B cell (primary cell): ENCODE data around the gene PTMA. TPM values are rescaled to one million over a fixed set of nuclear protein-coding genes. Genes with fewer than 3 reads are reported as not detected.

Source experiments
- ATAC-seq: fragments of 200-7000 bp; cut with Tn5 transposase; one replicate; pipeline ENCODE4 v1.10.0; 2021; ENCODE audit warnings: low read depth, mild to moderate bottlenecking, moderate number of reproducible peaks, moderate library complexity
- CTCF ChIA-PET: fragments of 350-600 bp; sonication (Branson Sonifier 250); formaldehyde crosslinking; loops from one replicate; lab custom pipeline; 2021; ENCODE audit warnings: antibody characterized with exemption, inconsistent platforms; lab: Charles Lee
- POLR2A ChIA-PET: fragments of 350-600 bp; sonication (Branson Sonifier 250); formaldehyde crosslinking; loops from one replicate; lab custom pipeline; 2021; ENCODE audit warnings: antibody characterized with exemption; lab: Charles Lee
- DNase-seq: peaks from one replicate; pipeline ENCODE4 v3.0.0; 2013
- H2AFZ ChIP-seq: 2 replicates; pipeline ENCODE4 v1.6.1; 2012; ENCODE audit warnings: mild to moderate bottlenecking, low read depth, low read length; ENCODE audit not compliant: insufficient read depth, poor library complexity, severe bottlenecking
- H3K27ac ChIP-seq, 2 donors: 1 replicate in 1 of 2; 2 replicates in 1 of 2; pipeline ENCODE4 v1.5.1; 2012 to 2013; ENCODE audit warnings: low read length in 2 of 2, mild to moderate bottlenecking in 2 of 2, moderate library complexity in 1 of 2
- H3K27me3 ChIP-seq, 4 experiments: fragments of 200-600 bp in 1 of 4; sonication (generic) in 1 of 4; replicated peaks in 1 of 4; 1 replicate in 2 of 4; 2 replicates in 2 of 4; pipeline versions ENCODE4 v1.6.1 to v1.7.0; 2013 to 2016; ENCODE audit warnings: low read length in 3 of 4, mild to moderate bottlenecking in 2 of 4, mixed read lengths in 1 of 4, moderate library complexity in 1 of 4; ENCODE audit not compliant: insufficient read depth in 4 of 4, control insufficient read depth in 3 of 4; ENCODE audit errors: control extremely low read depth in 1 of 4
- H3K36me3 ChIP-seq, 2 experiments: replicated peaks in 1 of 2; 1 replicate in 1 of 2; 2 replicates in 1 of 2; pipeline versions ENCODE4 v1.6.1 to v1.7.1; 2013; ENCODE audit warnings: low read length in 1 of 2; ENCODE audit not compliant: insufficient read depth in 2 of 2, control insufficient read depth in 1 of 2; ENCODE audit errors: control extremely low read depth in 1 of 2, extremely low read depth in 1 of 2
- H3K4me1 ChIP-seq, 2 donors: fragments of 200-600 bp in 1 of 2; sonication (generic) in 1 of 2; 1 replicate in 1 of 2; 2 replicates in 1 of 2; pipeline versions ENCODE4 v1.5.1 to v1.6.1; 2013 to 2017; ENCODE audit warnings: low read length in 2 of 2; ENCODE audit not compliant: control insufficient read depth in 2 of 2, insufficient read depth in 2 of 2
- H3K4me2 ChIP-seq: replicated peaks from 2 replicates; pipeline ENCODE3; 2012; ENCODE audit warnings: mild to moderate bottlenecking, low read depth, low read length; ENCODE audit not compliant: poor library complexity, severe bottlenecking
- H3K4me3 ChIP-seq, 5 experiments: fragments of 200-600 bp in 1 of 5; sonication (generic) in 1 of 5; 1 replicate in 3 of 5; 2 replicates in 2 of 5; pipeline versions ENCODE4 v1.5.1 to v1.7.0; 2011 to 2016; ENCODE audit warnings: low read length in 4 of 5, mild to moderate bottlenecking in 4 of 5, low read depth in 2 of 5, control low read depth in 1 of 5, moderate library complexity in 1 of 5; ENCODE audit not compliant: insufficient read depth in 1 of 5; ENCODE audit errors: control extremely low read depth in 1 of 5, extremely low read depth in 1 of 5
- H3K79me2 ChIP-seq: fragments of 200-600 bp; sonication (generic); one replicate; pipeline ENCODE4 v1.6.0; 2016; ENCODE audit warnings: low read length; ENCODE audit not compliant: control insufficient read depth, insufficient read depth
- H3K9ac ChIP-seq: fragments of 200-600 bp; sonication (generic); 2 replicates; pipeline ENCODE4 v1.6.1; 2017; ENCODE audit warnings: mild to moderate bottlenecking, low read length, moderate library complexity
- H3K9me3 ChIP-seq, 3 donors: one replicate each; pipeline versions ENCODE4 v1.6.1 to v1.7.1; 2013; ENCODE audit warnings: low read length in 2 of 3; ENCODE audit not compliant: control insufficient read depth in 2 of 3, insufficient read depth in 1 of 3; ENCODE audit errors: control extremely low read depth in 1 of 3
- H4K20me1 ChIP-seq: 2 replicates; pipeline ENCODE4 v1.6.0; 2012; ENCODE audit warnings: mild to moderate bottlenecking, low read length; ENCODE audit not compliant: insufficient read depth, control insufficient read depth, poor library complexity, severe bottlenecking
- H3K27ac Mint-ChIP-seq: one replicate; pipeline ENCODE4 v1.8.0; 2021; ENCODE audit warnings: mixed read lengths
- H3K27me3 Mint-ChIP-seq: one replicate; pipeline ENCODE4 v1.8.0; 2021; ENCODE audit warnings: mixed read lengths
- H3K4me1 Mint-ChIP-seq: one replicate; pipeline ENCODE4 v1.8.0; 2021; ENCODE audit warnings: mixed read lengths
- H3K4me3 Mint-ChIP-seq: one replicate; pipeline ENCODE4 v1.8.0; 2021; ENCODE audit warnings: mixed read lengths
- H3K9me3 Mint-ChIP-seq: one replicate; pipeline ENCODE4 v1.8.0; 2022; ENCODE audit warnings: mixed read lengths; ENCODE audit not compliant: insufficient read depth
- EZH2 ChIP-seq: IDR thresholded peaks from 2 replicates; pipeline ENCODE4 v1.6.1; 2012; ENCODE audit warnings: borderline replicate concordance, low read depth, mild to moderate bottlenecking, moderate library complexity, low read length; ENCODE audit not compliant: insufficient read depth, poor library complexity, severe bottlenecking
- WGBS: methylation state at CpG from one replicate; pipeline ENCODE4 v1.1.5; 2013; ENCODE audit warnings: missing lambda C conversion rate; ENCODE audit not compliant: insufficient coverage; 5-methylcytosine and 5-hydroxymethylcytosine counted together
- intact Hi-C: fragments of 100-400 bp; cut with micrococcal nuclease; formaldehyde crosslinking; loops from one replicate; pipeline ENCODE4 v1.10.0; 2022
- polyA plus RNA-seq: library from polyadenylated mRNA; depleted of rRNA; stranded (reverse); fragments of >200 nt; gene quantifications from 2 replicates; pipeline ENCODE4 v1.2.3, GENCODE V29; 2012
- small RNA-seq: library from RNA; depleted of rRNA; stranded (forward); fragments of <200 nt; gene quantifications from one replicate; pipeline ENCODE3, GENCODE V24; 2012; ENCODE audit warnings: low replicate concordance, low read depth; ENCODE audit not compliant: insufficient read length
- total RNA-seq, 2 donors: library from RNA; stranded (reverse); fragments of 120-200 nt in 1 of 2; gene quantifications; 1 replicate in 1 of 2; 2 replicates in 1 of 2; pipeline versions ENCODE4 v1.2.3 to v1.2.4, GENCODE V29; 2013 to 2022
- TF ChIP-seq, protein P1 (sequence below): fragments of 200-600 bp; IDR thresholded peaks from one replicate; pipeline ENCODE4 v1.8.0; 2022; ENCODE audit warnings: antibody characterized with exemption, mild to moderate bottlenecking

The PTMA gene
- total and polyA plus RNA-seq, 2 donors (not counting 1 experiment from before 2014, with no cell fraction given), result 713 to 2,282 TPM

DNA sequence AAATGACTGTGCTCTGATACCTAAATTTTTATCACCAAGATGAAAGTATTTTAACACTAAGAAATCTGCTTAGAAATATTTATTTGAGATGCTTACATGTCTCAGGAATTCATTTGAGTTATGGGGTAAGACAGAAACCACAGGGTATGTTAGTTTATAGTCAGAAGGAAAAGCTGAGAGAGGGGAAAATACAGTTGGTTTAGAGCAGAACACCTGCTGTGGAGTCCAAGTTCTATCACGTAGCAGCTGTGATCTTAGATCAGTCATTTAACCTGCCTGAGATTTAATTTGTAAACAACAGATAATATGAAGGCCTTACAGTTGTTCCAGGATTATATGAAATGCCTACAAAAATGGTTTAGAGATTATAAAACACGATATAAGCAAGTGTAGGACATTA lies 43.7 kb downstream of the PTMA start:
- Histone ChIP-seq H3K79me2 (no peaks in the 10 kb centered on the region), H3K4me3 (no peak overlapping the region), H3K27me3 (no peaks in the 10 kb centered on the region), H3K9ac (no peak overlapping the region), H4K20me1 (no peaks in the 10 kb centered on the region), H3K4me2 (no peak overlapping the region), H3K27ac (no peak overlapping the region), H3K9me3 (no peaks in the 10 kb centered on the region), H3K4me1 (no peaks in the 10 kb centered on the region), H2AFZ (no peak overlapping the region), H3K36me3 (no peaks in the 10 kb centered on the region)
- TF ChIP-seq, protein P1, sequence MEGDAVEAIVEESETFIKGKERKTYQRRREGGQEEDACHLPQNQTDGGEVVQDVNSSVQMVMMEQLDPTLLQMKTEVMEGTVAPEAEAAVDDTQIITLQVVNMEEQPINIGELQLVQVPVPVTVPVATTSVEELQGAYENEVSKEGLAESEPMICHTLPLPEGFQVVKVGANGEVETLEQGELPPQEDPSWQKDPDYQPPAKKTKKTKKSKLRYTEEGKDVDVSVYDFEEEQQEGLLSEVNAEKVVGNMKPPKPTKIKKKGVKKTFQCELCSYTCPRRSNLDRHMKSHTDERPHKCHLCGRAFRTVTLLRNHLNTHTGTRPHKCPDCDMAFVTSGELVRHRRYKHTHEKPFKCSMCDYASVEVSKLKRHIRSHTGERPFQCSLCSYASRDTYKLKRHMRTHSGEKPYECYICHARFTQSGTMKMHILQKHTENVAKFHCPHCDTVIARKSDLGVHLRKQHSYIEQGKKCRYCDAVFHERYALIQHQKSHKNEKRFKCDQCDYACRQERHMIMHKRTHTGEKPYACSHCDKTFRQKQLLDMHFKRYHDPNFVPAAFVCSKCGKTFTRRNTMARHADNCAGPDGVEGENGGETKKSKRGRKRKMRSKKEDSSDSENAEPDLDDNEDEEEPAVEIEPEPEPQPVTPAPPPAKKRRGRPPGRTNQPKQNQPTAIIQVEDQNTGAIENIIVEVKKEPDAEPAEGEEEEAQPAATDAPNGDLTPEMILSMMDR, result no peak
- no peak for TF ChIP-seq EZH2
- Mint-ChIP-seq H3K27me3 (no peaks in the 10 kb centered on the region), H3K9me3 (no peaks in the 10 kb centered on the region), H3K4me3 (no peak overlapping the region), H3K4me1 (no peaks in the 10 kb centered on the region), H3K27ac (no peak overlapping the region)
- WGBS, result no CpG with 5 or more reads among the region's 2 CpGs
- POLR2A ChIA-PET, result no interaction called here
- CTCF ChIA-PET, result no interaction called here
- ATAC-seq, result no peak
- no peak for DNase-seq
- intact Hi-C loops, result no loop called here

DNA sequence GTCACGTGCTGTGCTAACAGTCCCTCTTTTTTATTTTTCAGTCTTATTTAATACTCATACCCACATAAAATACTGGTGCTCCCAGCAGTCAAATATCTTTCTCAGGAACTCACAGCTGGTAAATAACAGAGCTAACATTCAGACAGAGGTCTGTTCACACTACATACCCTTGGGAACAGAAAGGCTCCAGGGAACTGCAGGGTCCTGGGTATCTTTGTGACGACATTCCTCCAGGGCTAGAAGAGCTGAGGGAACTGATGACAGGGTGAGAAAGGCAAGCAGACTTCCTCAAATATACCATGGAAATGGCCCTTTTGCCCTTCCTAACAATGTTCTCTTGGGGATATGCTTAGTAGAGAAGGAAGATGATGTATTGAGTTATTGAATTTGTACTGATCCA lies 53.4 kb downstream of the PTMA start:
- no peaks in the 10 kb centered on the region for H3K27me3 Mint-ChIP-seq
- no peaks in the 10 kb centered on the region for H3K4me1 ChIP-seq
- no peak for DNase-seq

More for the DNA sequence above, 53.4 kb downstream of the PTMA start:
- Histone ChIP-seq H3K27me3 (no peaks in the 10 kb centered on the region), H3K9ac (no peak overlapping the region), H3K4me3 (no peak overlapping the region), H3K4me2 (no peak overlapping the region), H3K36me3 (no peaks in the 10 kb centered on the region), H3K79me2 (peaks cover 25% of the 10 kb centered on the region), H2AFZ (no peak overlapping the region), H4K20me1 (no peaks in the 10 kb centered on the region), H3K27ac (no peak overlapping the region), H3K9me3 (no peaks in the 10 kb centered on the region)
- Mint-ChIP-seq H3K4me3 (no peak overlapping the region), H3K9me3 (no peaks in the 10 kb centered on the region), H3K4me1 (peaks cover 4% of the 10 kb centered on the region), H3K27ac (no peak overlapping the region)
- ChIA-PET CTCF (no interaction called here), POLR2A (interaction anchor here (0.7 kb wide), 1 partner anchor 309 kb away, joined by 14 read pairs; no protein-coding TSS in a partner anchor)
- TF ChIP-seq EZH2, result no peak
- TF ChIP-seq, protein P1, result no peak
- ATAC-seq, result no peak
- intact Hi-C loops, result no loop called here
- WGBS, result 86% methylated on average over 1 of the region's 2 CpGs

Small RNA genes within 50 kb of the gene (small RNA-seq; reads per million reads assigned to genes)
- not detected for gene RF00015

Other genes with a start within 250 kb of the PTMA start
- 383 and 439 TPM in 2 replicates for gene NCL, start 244.0 kb upstream of the PTMA start, total RNA-seq
- gene NCL, start 244.0 kb upstream of the PTMA start, polyA plus RNA-seq, result 25.8 and 69.8 TPM in 2 replicates
- 0.10 TPM in 1 of 2 replicates, not detected in the other for gene NMUR1, start 178.1 kb upstream of the PTMA start, total RNA-seq
- gene NMUR1, start 178.1 kb upstream of the PTMA start, polyA plus RNA-seq, result 0.09 and 0.33 TPM in 2 replicates
- gene TEX44, start 115.7 kb upstream of the PTMA start, total RNA-seq, result not detected in 2 replicates
- not detected in 2 replicates for gene TEX44, start 115.7 kb upstream of the PTMA start, polyA plus RNA-seq
- 31.9 and 40.8 TPM in 2 replicates for gene PDE6D, start 72.8 kb downstream of the PTMA start, total RNA-seq
- gene PDE6D, start 72.8 kb downstream of the PTMA start, polyA plus RNA-seq, result 26.8 and 36.5 TPM in 2 replicates
- 52.7 and 58.5 TPM in 2 replicates for gene COPS7B, start 77.9 kb downstream of the PTMA start, total RNA-seq
- gene COPS7B, start 77.9 kb downstream of the PTMA start, polyA plus RNA-seq, result 48.6 and 70.8 TPM in 2 replicates
- 0.70 and 0.71 TPM in 2 replicates for gene NPPC, start 217.9 kb downstream of the PTMA start, total RNA-seq
- gene NPPC, start 217.9 kb downstream of the PTMA start, polyA plus RNA-seq, result 0.33 TPM in 1 of 2 replicates, not detected in the other